Omental fat pad (tissue), 4 donors: ENCODE data around the gene LPP. TPM values are rescaled to one million over a fixed set of nuclear protein-coding genes. Genes with fewer than 3 reads are reported as not detected.

ENCODE experiments used
- ATAC-seq: fragments of 150-250 bp; one replicate; pipeline ENCODE4 v1.9.1; 2016; ENCODE audit warnings: mild to moderate bottlenecking, moderate library complexity; ENCODE audit not compliant: low FRiP score
- DNase-seq: peaks from one replicate; pipeline ENCODE4 v3.0.0-alpha.2; 2019; ENCODE audit warnings: low spot score
- total RNA-seq, 4 donors: library from RNA; depleted of rRNA; stranded (reverse); fragments of >200 nt; gene quantifications; one replicate each; pipeline ENCODE4 v1.1.0, GENCODE V29; 2016
- TF ChIP-seq, protein P1 (sequence below), 3 donors: fragments of 450-650 bp; IDR thresholded peaks; one replicate each; pipeline ENCODE4 v1.5.1; 2016 to 2017; ENCODE audit warnings: antibody characterized with exemption in 3 of 3, mild to moderate bottlenecking in 3 of 3, moderate library complexity in 2 of 3

Gene LPP
- total RNA-seq, 4 donors from 2014 or later: 113 to 302 (median 126) TPM

- DNase-seq: no peak
- TF ChIP-seq, protein P1, sequence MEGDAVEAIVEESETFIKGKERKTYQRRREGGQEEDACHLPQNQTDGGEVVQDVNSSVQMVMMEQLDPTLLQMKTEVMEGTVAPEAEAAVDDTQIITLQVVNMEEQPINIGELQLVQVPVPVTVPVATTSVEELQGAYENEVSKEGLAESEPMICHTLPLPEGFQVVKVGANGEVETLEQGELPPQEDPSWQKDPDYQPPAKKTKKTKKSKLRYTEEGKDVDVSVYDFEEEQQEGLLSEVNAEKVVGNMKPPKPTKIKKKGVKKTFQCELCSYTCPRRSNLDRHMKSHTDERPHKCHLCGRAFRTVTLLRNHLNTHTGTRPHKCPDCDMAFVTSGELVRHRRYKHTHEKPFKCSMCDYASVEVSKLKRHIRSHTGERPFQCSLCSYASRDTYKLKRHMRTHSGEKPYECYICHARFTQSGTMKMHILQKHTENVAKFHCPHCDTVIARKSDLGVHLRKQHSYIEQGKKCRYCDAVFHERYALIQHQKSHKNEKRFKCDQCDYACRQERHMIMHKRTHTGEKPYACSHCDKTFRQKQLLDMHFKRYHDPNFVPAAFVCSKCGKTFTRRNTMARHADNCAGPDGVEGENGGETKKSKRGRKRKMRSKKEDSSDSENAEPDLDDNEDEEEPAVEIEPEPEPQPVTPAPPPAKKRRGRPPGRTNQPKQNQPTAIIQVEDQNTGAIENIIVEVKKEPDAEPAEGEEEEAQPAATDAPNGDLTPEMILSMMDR (IDR thresholded peaks at IDR 0.05): no peak
- no peak for ATAC-seq
Measured at GRCh38 chr3:188301147-188301546, 147.2 kb downstream of the LPP start.

DNA sequence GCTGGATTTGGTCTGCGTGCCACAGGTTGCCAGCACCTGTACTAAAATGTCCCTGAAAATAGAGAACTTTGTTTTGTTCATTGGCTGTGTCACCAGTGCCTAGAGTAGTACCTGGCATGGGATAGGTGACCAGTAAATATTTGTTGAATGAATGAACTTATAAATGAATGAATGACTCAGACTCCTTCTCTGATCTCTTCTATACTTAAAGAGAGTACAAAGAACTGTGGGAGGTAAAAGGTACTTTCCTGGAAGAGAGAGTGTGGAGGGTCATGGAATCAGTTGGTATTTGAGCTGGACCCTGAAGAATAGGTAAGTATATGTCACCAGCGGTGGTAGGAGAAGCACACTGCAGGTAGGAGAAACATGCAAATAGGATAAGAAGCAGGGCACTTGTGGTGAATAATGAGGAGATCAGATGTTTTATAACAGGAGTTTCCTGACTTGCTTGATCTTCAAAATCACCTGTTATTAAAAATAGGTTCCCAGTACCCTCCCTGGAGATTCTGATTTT, 149.4 kb downstream of the LPP start:
- ATAC-seq: no peak
- TF ChIP-seq, protein P1 (IDR thresholded peaks at IDR 0.05): no peak
- no peak for DNase-seq

DNA sequence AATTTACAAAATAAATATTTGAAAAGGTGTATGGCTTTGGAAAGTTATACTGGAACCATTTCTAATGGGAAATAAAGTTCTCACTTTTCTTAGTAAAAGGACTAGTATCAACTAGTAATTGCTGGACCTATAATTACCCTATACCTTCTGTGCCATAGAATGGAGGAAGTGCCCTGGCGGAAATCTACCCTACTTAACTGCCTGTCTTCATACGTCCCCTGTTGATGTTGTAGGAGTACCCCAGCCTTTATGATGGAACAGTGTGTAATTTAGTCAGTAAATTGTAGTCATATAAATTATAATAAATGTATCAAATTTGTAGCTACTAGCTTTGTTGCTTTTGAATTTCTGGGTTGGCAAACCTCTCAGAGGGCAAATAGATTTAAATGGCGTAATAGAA, 149.9 kb downstream of the LPP start:
- TF ChIP-seq, protein P1 (IDR thresholded peaks at IDR 0.05): no peak
- no peak for ATAC-seq
- no peak for DNase-seq

- ATAC-seq: no peak
- DNase-seq: no peak
- TF ChIP-seq, protein P1 (IDR thresholded peaks at IDR 0.05): no peak
Measured at GRCh38 chr3:188304501-188304900, 150.5 kb downstream of the LPP start.

GRCh38 chr3:188305220-188305619, 151.3 kb downstream of the LPP start:
- ATAC-seq (no peak), DNase-seq (no peak)
- TF ChIP-seq, protein P1 (IDR thresholded peaks at IDR 0.05): no peak

GRCh38 chr3:188306435-188307005, 152.6 kb downstream of the LPP start:
- DNase-seq: no peak
- TF ChIP-seq, protein P1 (IDR thresholded peaks at IDR 0.05): no peak
- no peak for ATAC-seq
